OCI-LY1 (cell line): ENCODE results near the gene CCDC192.

Source experiments
- H2AFZ ChIP-seq: fragments of 200-600 bp; sonication (generic), shearing (Covaris generic); 2 replicates; pipeline ENCODE4 v1.6.0; 2014; ENCODE audit warnings: antibody characterized with exemption, mild to moderate bottlenecking, low read length
- H3F3A ChIP-seq: fragments of 200-600 bp; sonication (generic), shearing (Covaris generic); 2 replicates; pipeline ENCODE4 v1.6.0; 2014; ENCODE audit warnings: mild to moderate bottlenecking, antibody characterized with exemption, low read length, moderate library complexity; ENCODE audit not compliant: insufficient read depth
- H3K27ac ChIP-seq: fragments of 200-600 bp; sonication (generic); 2 replicates; pipeline ENCODE4 v1.5.1; 2014; ENCODE audit warnings: low read length, mixed run types, mild to moderate bottlenecking, low read depth; ENCODE audit not compliant: poor library complexity, severe bottlenecking
- H3K27me3 ChIP-seq: fragments of 200-600 bp; sonication (generic); 2 replicates; pipeline ENCODE4 v1.6.0; 2014; ENCODE audit warnings: antibody characterized with exemption, mild to moderate bottlenecking, low read length, moderate library complexity; ENCODE audit not compliant: insufficient read depth
- H3K36me3 ChIP-seq: fragments of 200-600 bp; sonication (generic); 2 replicates; pipeline ENCODE4 v1.6.1; 2014; ENCODE audit warnings: mild to moderate bottlenecking, antibody characterized with exemption, low read length, moderate library complexity, mixed read lengths; ENCODE audit not compliant: insufficient read depth
- H3K4me1 ChIP-seq: fragments of 200-600 bp; sonication (generic); 2 replicates; pipeline ENCODE4 v1.5.1; 2014; ENCODE audit warnings: mild to moderate bottlenecking, low read length, moderate library complexity; ENCODE audit not compliant: insufficient read depth, severe bottlenecking
- H3K4me2 ChIP-seq: fragments of 200-600 bp; sonication (generic), shearing (Covaris generic); 2 replicates; pipeline ENCODE4 v1.6.1; 2014; ENCODE audit warnings: low read length
- H3K4me3 ChIP-seq: fragments of 200-600 bp; sonication (generic); 2 replicates; pipeline ENCODE4 v1.5.1; 2014; ENCODE audit warnings: low read length, low read depth, mild to moderate bottlenecking, mixed read lengths; ENCODE audit not compliant: poor library complexity, severe bottlenecking
- H3K79me2 ChIP-seq: fragments of 200-600 bp; shearing (Covaris generic); 2 replicates; pipeline ENCODE4 v1.6.1; 2016; ENCODE audit warnings: mixed run types, low read length, mixed read lengths; ENCODE audit not compliant: insufficient read depth
- H3K9ac ChIP-seq: fragments of 200-600 bp; sonication (generic), shearing (Covaris generic); 2 replicates; pipeline ENCODE4 v1.6.1; 2014; ENCODE audit warnings: mild to moderate bottlenecking, low read length, mixed read lengths
- H3K9me2 ChIP-seq: fragments of 200-600 bp; sonication (generic), shearing (Covaris generic); 2 replicates; pipeline ENCODE4 v1.6.1; 2014; ENCODE audit warnings: low read depth, mild to moderate bottlenecking, low read length, mixed read lengths
- H3K9me3 ChIP-seq: fragments of 200-600 bp; shearing (Covaris generic); 2 replicates; pipeline ENCODE4 v1.6.1; 2014; ENCODE audit warnings: low read length, mixed read lengths
- H4K20me1 ChIP-seq: fragments of 200-600 bp; sonication (generic), shearing (Covaris generic); 2 replicates; pipeline ENCODE4 v1.6.0; 2016; ENCODE audit warnings: mild to moderate bottlenecking, low read length; ENCODE audit not compliant: insufficient read depth
- CTCF ChIP-seq: fragments of 200-600 bp; sonication (generic), shearing (Covaris generic); IDR thresholded peaks from 2 replicates; pipeline ENCODE4 v1.5.1; 2017; ENCODE audit warnings: mild to moderate bottlenecking, antibody characterized with exemption, low read length, moderate library complexity, mixed read lengths
- EZH2 ChIP-seq: fragments of 200-600 bp; sonication (generic), shearing (Covaris generic); IDR thresholded peaks from 2 replicates; pipeline ENCODE4 v1.8.0; 2017; ENCODE audit warnings: borderline replicate concordance, mixed run types, mild to moderate bottlenecking, antibody characterized with exemption, low read length, moderate library complexity, mixed read lengths

The CCDC192 gene

GRCh38 chr5:127923804-127924570, 220.8 kb downstream of the CCDC192 start:
- no peaks in the 10 kb centered on the region for H3K9me3 ChIP-seq
- no peak overlapping the region for H3K27ac ChIP-seq
- no peaks in the 10 kb centered on the region for H4K20me1 ChIP-seq
- no peak overlapping the region for H3K4me3 ChIP-seq
- no peaks in the 10 kb centered on the region for H3F3A ChIP-seq
- H3K9me2 ChIP-seq, result no peaks in the 10 kb centered on the region
- H3K4me2 ChIP-seq, result no peak overlapping the region
- no peaks in the 10 kb centered on the region for H3K4me1 ChIP-seq
- no peaks in the 10 kb centered on the region for H3K36me3 ChIP-seq
- TF ChIP-seq EZH2 (no peak), CTCF (no peak)
- H3K79me2 ChIP-seq, result no peaks in the 10 kb centered on the region
- H2AFZ ChIP-seq, result no peak overlapping the region
- no peaks in the 10 kb centered on the region for H3K27me3 ChIP-seq
- no peak overlapping the region for H3K9ac ChIP-seq

GRCh38 chr5:127924606-127925005, 221.4 kb downstream of the CCDC192 start:
- Histone ChIP-seq H3K9ac (no peak overlapping the region), H3K27ac (no peak overlapping the region), H3K4me1 (no peaks in the 10 kb centered on the region), H3K36me3 (no peaks in the 10 kb centered on the region), H3K9me3 (no peaks in the 10 kb centered on the region), H3F3A (no peaks in the 10 kb centered on the region), H3K79me2 (no peaks in the 10 kb centered on the region), H3K4me3 (no peak overlapping the region), H3K27me3 (no peaks in the 10 kb centered on the region), H4K20me1 (no peaks in the 10 kb centered on the region), H2AFZ (no peak overlapping the region), H3K9me2 (no peaks in the 10 kb centered on the region), H3K4me2 (no peak overlapping the region)
- TF ChIP-seq EZH2, result no peak
- TF ChIP-seq CTCF, result no peak

- no peaks in the 10 kb centered on the region for H3K9me2 ChIP-seq
- no peak overlapping the region for H3K9ac ChIP-seq
- no peak overlapping the region for H2AFZ ChIP-seq
- H4K20me1 ChIP-seq, result no peaks in the 10 kb centered on the region
- H3K4me2 ChIP-seq, result no peak overlapping the region
- no peaks in the 10 kb centered on the region for H3K36me3 ChIP-seq
- no peak for TF ChIP-seq CTCF
- no peak for TF ChIP-seq EZH2
- no peak overlapping the region for H3K4me3 ChIP-seq
- no peaks in the 10 kb centered on the region for H3K27me3 ChIP-seq
- H3F3A ChIP-seq, result no peaks in the 10 kb centered on the region
- no peaks in the 10 kb centered on the region for H3K4me1 ChIP-seq
- no peaks in the 10 kb centered on the region for H3K9me3 ChIP-seq
- no peak overlapping the region for H3K27ac ChIP-seq
- no peaks in the 10 kb centered on the region for H3K79me2 ChIP-seq
Observed at GRCh38 chr5:127925916-127926315, 222.7 kb downstream of the CCDC192 start.
